WTC11 (cell line): ENCODE data around the gene IRS2. TPM values are rescaled to one million over a fixed set of nuclear protein-coding genes. Genes with fewer than 3 reads are reported as not detected.

Experiments
- ATAC-seq: fragments of 200-7000 bp; cut with Tn5 transposase; 2 replicates; pipeline ENCODE4 v1.10.0; 2021; ENCODE audit warnings: mild to moderate bottlenecking, moderate library complexity
- CTCF ChIA-PET: fragments of 300-600 bp; sonication (Branson Sonifier 250); formaldehyde crosslinking; loops from one replicate; lab custom pipeline; 2021; ENCODE audit warnings: antibody characterized with exemption; lab: Charles Lee
- POLR2A ChIA-PET: fragments of 350-600 bp; sonication (Branson Sonifier 250); formaldehyde crosslinking; loops from one replicate; lab custom pipeline; 2021; ENCODE audit warnings: antibody characterized with exemption; lab: Charles Lee
- DNase-seq: peaks from one replicate; pipeline ENCODE4 v3.0.0; 2021; ENCODE audit warnings: low spot score
- H3K27ac Mint-ChIP-seq: 2 replicates; pipeline ENCODE4 v1.8.0; 2021; ENCODE audit warnings: mixed read lengths
- H3K27me3 Mint-ChIP-seq: 2 replicates; pipeline ENCODE4 v1.8.0; 2021; ENCODE audit warnings: low read depth, mild to moderate bottlenecking, moderate library complexity, mixed read lengths
- H3K36me3 Mint-ChIP-seq: 2 replicates; pipeline ENCODE4 v1.8.0; 2021; ENCODE audit warnings: mixed read lengths
- H3K4me1 Mint-ChIP-seq: 2 replicates; pipeline ENCODE4 v1.8.0; 2022; ENCODE audit warnings: mixed read lengths
- H3K4me3 Mint-ChIP-seq: 2 replicates; pipeline ENCODE4 v1.8.0; 2021; ENCODE audit warnings: mild to moderate bottlenecking, moderate library complexity, mixed read lengths
- H3K9me3 Mint-ChIP-seq: 2 replicates; pipeline ENCODE4 v1.8.0; 2021; ENCODE audit warnings: mixed read lengths
- E2F5 ChIP-seq: sonication (generic); formaldehyde crosslinking; IDR thresholded peaks from 2 replicates; pipeline ENCODE4 v1.8.1; 2022; ENCODE audit warnings: mild to moderate bottlenecking, moderate library complexity, missing genetic modification reagents
- ELF4 ChIP-seq: sonication (generic); formaldehyde crosslinking; IDR thresholded peaks from 2 replicates; pipeline ENCODE4 v1.8.1; 2022; ENCODE audit warnings: low read depth, mild to moderate bottlenecking, moderate library complexity, missing genetic modification reagents
- FOXK1 ChIP-seq: sonication (generic); formaldehyde crosslinking; IDR thresholded peaks from 2 replicates; pipeline ENCODE4 v1.8.0; 2022; ENCODE audit warnings: mild to moderate bottlenecking, moderate library complexity, missing genetic modification reagents
- IRF1 ChIP-seq: sonication (generic); formaldehyde crosslinking; IDR thresholded peaks from 2 replicates; pipeline ENCODE4 v1.8.0; 2023; ENCODE audit warnings: missing genetic modification reagents
- KAT7 ChIP-seq: sonication (generic); formaldehyde crosslinking; IDR thresholded peaks from 2 replicates; pipeline ENCODE4 v1.8.1; 2023; ENCODE audit warnings: missing genetic modification reagents, mild to moderate bottlenecking, borderline replicate concordance
- MLX ChIP-seq: sonication (generic); formaldehyde crosslinking; IDR thresholded peaks from 2 replicates; pipeline ENCODE4 v1.8.1; 2023; ENCODE audit warnings: mild to moderate bottlenecking, missing genetic modification reagents, moderate library complexity
- NFATC4 ChIP-seq: fragments of 250-450 bp; sonication (Bioruptor Pico); IDR thresholded peaks from 2 replicates; pipeline ENCODE4 v1.9.0; 2021; ENCODE audit warnings: mild to moderate bottlenecking
- NR1H2 ChIP-seq: sonication (generic); formaldehyde crosslinking; IDR thresholded peaks from 2 replicates; pipeline ENCODE4 v1.9.0; 2021; ENCODE audit warnings: mild to moderate bottlenecking, moderate library complexity, missing genetic modification reagents
- NR2C2 ChIP-seq: sonication (generic); formaldehyde crosslinking; IDR thresholded peaks from 2 replicates; pipeline ENCODE4 v1.8.0; 2022; ENCODE audit warnings: mild to moderate bottlenecking, missing genetic modification reagents
- PRRX2 ChIP-seq: fragments of 250-450 bp; sonication (Bioruptor Pico); IDR thresholded peaks from 2 replicates; pipeline ENCODE4 v1.8.0; 2021; ENCODE audit warnings: mild to moderate bottlenecking
- RORB ChIP-seq: fragments of 250-450 bp; sonication (Bioruptor Pico); IDR thresholded peaks from 2 replicates; pipeline ENCODE4 v1.9.0; 2021; ENCODE audit warnings: mild to moderate bottlenecking
- SMAD4 ChIP-seq: sonication (generic); formaldehyde crosslinking; IDR thresholded peaks from 2 replicates; pipeline ENCODE4 v1.8.0; 2022; ENCODE audit warnings: mild to moderate bottlenecking, missing genetic modification reagents
- TEAD1 ChIP-seq: sonication (generic); formaldehyde crosslinking; IDR thresholded peaks from 2 replicates; pipeline ENCODE4 v1.8.0; 2022; ENCODE audit warnings: mild to moderate bottlenecking, missing genetic modification reagents
- TEAD4 ChIP-seq: sonication (generic); formaldehyde crosslinking; IDR thresholded peaks from 2 replicates; pipeline ENCODE4 v1.8.0; 2022; ENCODE audit warnings: mild to moderate bottlenecking, missing genetic modification reagents
- USF1 ChIP-seq: sonication (generic); formaldehyde crosslinking; IDR thresholded peaks from 2 replicates; pipeline ENCODE4 v1.8.0; 2022; ENCODE audit warnings: mild to moderate bottlenecking, missing genetic modification reagents
- USF2 ChIP-seq: sonication (generic); formaldehyde crosslinking; IDR thresholded peaks from 2 replicates; pipeline ENCODE4 v1.8.1; 2023; ENCODE audit warnings: mild to moderate bottlenecking, missing genetic modification reagents, moderate library complexity
- ZNF232 ChIP-seq: sonication (generic); formaldehyde crosslinking; IDR thresholded peaks from 2 replicates; pipeline ENCODE4 v1.8.0; 2022; ENCODE audit warnings: mild to moderate bottlenecking, missing genetic modification reagents
- ZNF263 ChIP-seq: sonication (generic); formaldehyde crosslinking; IDR thresholded peaks from 2 replicates; pipeline ENCODE4 v1.8.1; 2022; ENCODE audit warnings: low read depth, mild to moderate bottlenecking, moderate library complexity, missing genetic modification reagents
- ZNF423 ChIP-seq: fragments of 250-450 bp; sonication (Bioruptor Pico); IDR thresholded peaks from 2 replicates; pipeline ENCODE4 v2.1.2; 2022; ENCODE audit warnings: mild to moderate bottlenecking, moderate library complexity
- total RNA-seq: library from RNA; stranded (reverse); gene quantifications from 3 replicates; pipeline ENCODE4 v1.2.3, GENCODE V29; 2021
- TF ChIP-seq, protein P1 (sequence below): fragments of 250-450 bp; sonication (Bioruptor Pico); conservative IDR thresholded peaks from 2 replicates; pipeline ENCODE4 v1.9.0; 2021; ENCODE audit warnings: mild to moderate bottlenecking

The IRS2 gene
- total RNA-seq, 1 experiment from 2014 or later: 20.5 TPM

DNA sequence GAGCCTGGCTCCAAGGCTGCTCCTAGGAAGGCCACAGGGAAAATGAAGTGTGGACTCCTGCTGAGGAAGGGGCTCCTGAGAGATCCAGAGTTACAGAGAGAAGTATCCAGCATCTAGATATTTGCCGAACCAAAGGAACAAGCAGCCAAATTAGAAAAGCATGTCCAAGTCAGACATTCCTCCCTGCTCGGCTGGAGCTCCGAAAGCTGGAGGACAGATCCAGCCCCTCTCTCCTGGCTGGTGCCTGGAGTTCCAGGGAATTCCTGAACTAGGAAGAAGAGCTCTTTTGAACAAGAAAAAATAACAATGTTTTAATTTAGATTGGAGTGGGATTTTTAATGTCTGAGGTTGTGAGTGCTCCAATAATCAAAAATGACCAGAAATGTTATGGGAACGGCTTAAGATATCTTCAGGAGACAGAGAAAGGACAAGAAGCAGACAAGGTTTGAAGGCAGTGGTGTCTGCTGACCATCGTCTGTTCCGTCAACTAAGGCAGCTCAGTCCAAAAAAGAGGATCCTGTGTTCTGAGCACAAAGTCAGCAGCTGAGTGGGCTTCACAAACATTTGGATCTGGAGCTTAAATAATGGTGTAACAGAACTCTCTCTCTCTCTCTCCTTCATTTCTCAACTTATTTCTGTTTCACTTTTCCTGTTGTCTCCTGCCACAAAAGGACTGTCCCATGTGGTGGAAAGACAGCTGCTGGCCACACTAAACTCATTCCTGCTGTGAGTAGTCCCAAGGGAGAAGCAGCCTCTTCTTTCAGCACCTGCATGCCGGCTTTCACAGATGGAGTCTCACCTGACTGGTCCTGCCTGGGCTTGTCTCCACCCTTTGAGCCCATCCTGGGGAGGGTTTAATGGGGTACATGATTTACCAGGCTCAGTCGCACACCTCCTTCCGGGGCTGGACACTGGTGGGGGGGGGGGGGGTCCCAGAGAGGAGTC is 31.5 kb upstream of the IRS2 start:
- POLR2A ChIA-PET: no interaction called here

GRCh38 chr13:109816808-109817203 is 30.4 kb upstream of the IRS2 start:
- H3K27me3 Mint-ChIP-seq: no peaks in the 10 kb centered on the region
- TF ChIP-seq ELF4 (CRISPR knock-in tag) (no peak), ZNF423 (no peak), ZNF263 (no peak), TEAD1 (no peak), USF1 (CRISPR knock-in tag) (0 out of 2 replicates have a peak, but pooled peaks have one; percentile 36), USF2 (peak; percentile 64), MLX (no peak)
- TF ChIP-seq, all 79 proteins: peak for 2
- no peaks in the 10 kb centered on the region for H3K9me3 Mint-ChIP-seq
- H3K4me3 Mint-ChIP-seq: no peak overlapping the region
- ChIA-PET CTCF (no interaction called here), POLR2A (no interaction called here)
- DNase-seq: no peak
- H3K27ac Mint-ChIP-seq: no peak overlapping the region
- 0 out of 2 replicates have a peak, but pooled peaks have one; percentile 18 for ATAC-seq
- H3K36me3 Mint-ChIP-seq: no peaks in the 10 kb centered on the region
- H3K4me1 Mint-ChIP-seq: peaks cover 26% of the 10 kb centered on the region

More for the DNA sequence above, 31.5 kb upstream of the IRS2 start:
- no peak for ATAC-seq
- CTCF ChIA-PET: no interaction called here
- Mint-ChIP-seq H3K4me3 (no peak overlapping the region), H3K9me3 (no peaks in the 10 kb centered on the region), H3K36me3 (no peaks in the 10 kb centered on the region), H3K27me3 (no peaks in the 10 kb centered on the region), H3K4me1 (peaks cover 26% of the 10 kb centered on the region), H3K27ac (no peak overlapping the region)
- DNase-seq: no peak
- TF ChIP-seq NFATC4: no peak
- TF ChIP-seq NR2C2 (CRISPR knock-in tag): no peak
- no peak for TF ChIP-seq TEAD4 (CRISPR knock-in tag)
- no peak for TF ChIP-seq USF2
- TF ChIP-seq FOXK1 (CRISPR knock-in tag): no peak
- no peak for TF ChIP-seq IRF1 (CRISPR knock-in tag)

GRCh38 chr13:109816112-109816807 is 29.9 kb upstream of the IRS2 start:
- Mint-ChIP-seq H3K36me3 (no peaks in the 10 kb centered on the region), H3K4me1 (peaks cover 25% of the 10 kb centered on the region), H3K9me3 (no peaks in the 10 kb centered on the region), H3K27me3 (no peaks in the 10 kb centered on the region), H3K4me3 (no peak overlapping the region), H3K27ac (peak overlapping the region; percentile 43)
- no peak for ATAC-seq
- ChIA-PET CTCF (no interaction called here), POLR2A (no interaction called here)
- DNase-seq: no peak
- TF ChIP-seq, protein P1, sequence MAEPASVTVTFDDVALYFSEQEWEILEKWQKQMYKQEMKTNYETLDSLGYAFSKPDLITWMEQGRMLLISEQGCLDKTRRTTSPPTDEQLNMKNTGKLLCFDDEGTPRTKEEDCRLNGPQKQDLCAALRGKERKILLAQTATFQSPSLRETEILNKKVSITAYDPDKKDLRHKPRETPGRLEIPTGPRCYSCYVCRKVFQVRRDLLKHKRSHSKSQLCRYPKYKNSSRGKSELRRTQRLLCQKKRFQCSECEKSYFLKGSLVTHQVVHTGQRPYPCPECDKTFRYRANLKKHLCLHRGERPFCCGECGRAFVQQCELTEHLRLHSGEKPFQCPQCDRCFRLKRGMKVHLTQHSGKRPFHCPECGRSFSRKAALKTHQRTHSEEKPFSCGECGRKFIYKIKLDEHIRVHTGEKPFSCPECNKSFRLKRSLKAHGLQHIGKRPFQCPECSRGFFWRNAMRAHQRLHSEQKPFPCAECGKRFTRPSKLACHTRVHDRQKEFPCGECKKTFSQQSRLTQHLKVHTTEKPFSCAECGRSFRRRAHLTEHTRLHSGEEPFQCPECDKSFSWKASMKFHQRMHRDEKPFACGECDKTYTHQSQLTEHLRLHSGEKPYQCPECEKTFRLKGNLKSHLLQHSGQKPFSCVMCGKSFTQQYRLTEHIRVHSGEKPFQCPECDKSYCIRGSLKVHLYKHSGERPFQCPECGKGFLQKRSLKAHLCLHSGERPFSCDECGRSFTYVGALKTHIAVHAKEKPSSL (CRISPR knock-in tag): no peak
- TF ChIP-seq ZNF232 (no peak), RORB (CRISPR knock-in tag) (no peak), ZNF263 (no peak), PRRX2 (CRISPR knock-in tag) (no peak), MLX (no peak), KAT7 (CRISPR knock-in tag) (no peak), SMAD4 (CRISPR knock-in tag) (no peak), E2F5 (CRISPR knock-in tag) (no peak), NR1H2 (CRISPR knock-in tag) (no peak)
